Hippocampal formation (tissue), 2 donors: Measurements from ENCODE around the gene MBP.
A peak's percentile ranks its signal among the peaks of the same experiment; 100 is the strongest.

Source experiments
- DNase-seq, 2 donors: peaks; one replicate each; lab custom pipeline; 2025; lab: John Stamatoyannopoulos, UW

MBP gene

GRCh38 chr18:77133835-77134496 lies 1.4 kb upstream of the MBP start:
- DNase-seq: peak in 1 of 2 donors; percentile 51

- no peak for DNase-seq
Measured at GRCh38 chr18:77133051-77133834, 660 bp upstream of the MBP start.

DNA sequence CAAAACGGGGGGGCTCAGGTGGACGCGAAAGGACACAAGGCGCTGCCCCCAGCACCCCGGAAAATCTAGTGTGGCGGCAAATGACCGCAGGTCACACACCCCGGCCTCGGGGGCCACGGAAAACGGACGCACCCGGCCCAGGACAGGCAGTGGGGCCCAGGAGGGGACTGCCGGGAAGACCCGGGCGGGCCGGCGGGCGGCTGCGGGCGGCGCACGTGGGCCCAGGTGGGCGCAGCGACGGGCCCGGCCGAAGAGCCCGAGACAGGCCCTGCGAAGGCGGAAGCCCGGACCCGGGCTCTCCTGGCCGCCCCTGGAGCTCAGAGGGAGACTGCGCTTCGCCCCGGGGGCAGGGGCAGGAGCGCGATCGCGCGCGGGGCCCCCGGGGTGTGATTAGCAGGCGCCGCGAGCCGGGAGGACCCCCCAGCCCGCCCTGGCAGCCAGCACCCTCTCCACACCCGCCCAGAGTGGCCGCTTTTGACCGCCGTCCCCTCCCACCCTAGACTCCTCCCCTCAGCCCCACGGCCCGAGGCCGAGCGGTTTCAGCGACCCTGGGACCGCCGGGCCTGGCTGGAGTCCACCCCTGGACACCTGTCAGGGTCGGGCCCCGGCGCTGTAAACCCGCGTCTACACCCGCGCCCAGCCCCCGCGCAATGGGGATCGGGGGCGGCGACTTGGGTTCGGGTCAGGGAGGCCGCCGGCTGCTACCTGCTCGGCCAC lies 773 bp downstream of the MBP start:
- no peak for DNase-seq

DNA sequence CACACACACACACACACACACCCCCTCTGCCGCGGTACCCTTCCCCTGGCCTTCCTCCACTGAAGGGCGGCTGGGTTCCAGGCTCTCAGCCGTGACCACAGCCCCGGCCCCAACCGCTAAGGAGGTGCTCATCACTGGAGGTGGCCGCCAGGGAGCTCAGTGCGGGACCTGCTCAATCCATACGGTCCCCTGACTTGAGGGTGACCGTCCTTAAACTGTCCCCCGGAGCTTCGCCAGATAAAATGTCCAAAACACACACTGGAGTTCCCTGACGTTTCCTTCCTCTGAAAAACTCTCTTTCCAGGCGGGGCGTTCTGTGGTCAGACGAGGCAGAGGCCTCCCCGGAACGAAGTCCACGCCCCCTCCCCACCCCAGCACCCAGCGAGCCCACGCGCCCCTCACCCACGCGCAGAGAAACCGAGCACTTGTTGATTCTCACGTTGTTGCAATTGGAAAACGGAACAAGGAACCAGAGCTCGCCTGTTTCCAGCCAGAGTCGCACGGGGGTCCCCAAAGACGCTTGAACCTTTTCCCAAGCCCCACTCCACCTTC lies 1.4 kb downstream of the MBP start:
- no peak for DNase-seq

- no peak for DNase-seq
Measured at GRCh38 chr18:77130229-77131099, 2.1 kb downstream of the MBP start.

DNA sequence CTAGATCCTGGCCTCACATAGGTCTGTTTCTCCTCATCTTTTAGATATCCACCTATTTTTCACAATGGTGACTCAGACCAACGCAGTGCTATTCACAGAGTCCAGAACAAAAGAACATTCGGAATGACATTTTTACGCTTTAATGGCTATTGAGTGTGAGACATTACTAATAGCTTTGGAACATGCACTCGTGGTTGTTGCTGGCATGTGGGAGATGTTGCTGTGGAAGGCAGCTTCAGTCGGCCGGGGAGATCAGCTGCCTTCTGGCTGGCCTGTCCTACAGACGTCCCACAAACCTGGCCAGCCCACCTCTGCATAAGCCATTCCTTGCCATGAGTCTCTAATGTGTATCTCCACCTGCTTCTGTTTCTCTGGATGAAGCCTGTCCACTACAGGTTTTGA lies 3.4 kb downstream of the MBP start:
- DNase-seq: no peak

- peak in 1 of 2 donors; percentile 39 for DNase-seq
Measured at GRCh38 chr18:77127769-77128671, 4.6 kb downstream of the MBP start.

- DNase-seq: no peak
Measured at GRCh38 chr18:77124452-77124922, 8.1 kb downstream of the MBP start.

GRCh38 chr18:77123320-77124231 lies 9.0 kb downstream of the MBP start:
- no peak for DNase-seq

DNA sequence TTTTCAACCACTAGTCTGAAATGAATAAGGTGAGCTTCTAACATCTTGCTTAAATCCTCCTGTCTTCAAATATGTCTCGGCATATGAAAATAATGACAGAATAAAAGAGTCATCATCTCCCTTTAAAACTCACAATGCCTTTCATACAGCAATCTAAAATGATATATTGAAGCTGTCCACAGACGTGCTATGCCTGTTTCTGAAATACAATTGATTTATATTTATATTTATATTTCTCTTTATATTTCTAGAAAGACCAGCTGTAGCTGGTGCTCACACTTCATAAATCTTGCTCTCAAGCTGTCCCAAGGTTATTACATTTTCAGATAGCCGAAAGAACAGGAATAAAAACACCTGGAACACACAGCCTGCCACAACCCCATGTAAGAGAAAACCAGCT lies 11.1 kb downstream of the MBP start:
- DNase-seq: no peak

DNA sequence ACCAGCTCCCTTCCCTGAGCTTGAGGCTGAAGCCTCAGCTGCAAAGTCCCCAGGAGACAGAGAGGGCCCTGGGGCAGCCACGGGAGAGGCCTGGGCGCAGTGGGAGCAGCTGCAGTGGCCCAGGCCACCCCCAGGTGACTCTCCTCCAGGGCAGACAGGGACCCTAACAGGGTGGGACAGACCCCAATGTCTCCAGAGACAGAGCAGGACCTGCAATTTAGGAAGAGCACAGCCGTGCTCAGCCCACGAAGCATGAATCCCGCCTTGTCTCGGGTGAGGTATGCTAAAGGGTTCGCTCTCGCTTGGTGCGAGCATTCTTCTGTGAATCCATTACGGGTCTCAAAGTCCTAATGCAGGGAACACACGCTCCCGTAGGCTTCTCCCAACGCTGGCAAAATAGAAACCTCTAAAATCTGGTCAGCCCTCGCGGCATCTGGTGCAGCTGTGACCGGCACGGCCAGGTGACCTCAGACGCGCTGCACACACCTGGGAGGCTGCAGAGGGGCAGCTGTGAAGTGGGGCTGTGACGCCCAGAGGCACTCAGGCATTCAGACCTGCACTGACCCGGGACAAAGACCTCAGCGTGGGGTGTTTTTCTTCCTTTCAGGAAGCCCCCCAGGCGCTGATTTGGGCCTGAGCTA lies 12.6 kb downstream of the MBP start:
- no peak for DNase-seq

- no peak for DNase-seq
Measured at GRCh38 chr18:77119101-77119850, 13.3 kb downstream of the MBP start.

- no peak for DNase-seq
Measured at GRCh38 chr18:77118256-77119090, 14.1 kb downstream of the MBP start.

- DNase-seq: no peak
Measured at GRCh38 chr18:77116201-77117080, 16.1 kb downstream of the MBP start.

DNA sequence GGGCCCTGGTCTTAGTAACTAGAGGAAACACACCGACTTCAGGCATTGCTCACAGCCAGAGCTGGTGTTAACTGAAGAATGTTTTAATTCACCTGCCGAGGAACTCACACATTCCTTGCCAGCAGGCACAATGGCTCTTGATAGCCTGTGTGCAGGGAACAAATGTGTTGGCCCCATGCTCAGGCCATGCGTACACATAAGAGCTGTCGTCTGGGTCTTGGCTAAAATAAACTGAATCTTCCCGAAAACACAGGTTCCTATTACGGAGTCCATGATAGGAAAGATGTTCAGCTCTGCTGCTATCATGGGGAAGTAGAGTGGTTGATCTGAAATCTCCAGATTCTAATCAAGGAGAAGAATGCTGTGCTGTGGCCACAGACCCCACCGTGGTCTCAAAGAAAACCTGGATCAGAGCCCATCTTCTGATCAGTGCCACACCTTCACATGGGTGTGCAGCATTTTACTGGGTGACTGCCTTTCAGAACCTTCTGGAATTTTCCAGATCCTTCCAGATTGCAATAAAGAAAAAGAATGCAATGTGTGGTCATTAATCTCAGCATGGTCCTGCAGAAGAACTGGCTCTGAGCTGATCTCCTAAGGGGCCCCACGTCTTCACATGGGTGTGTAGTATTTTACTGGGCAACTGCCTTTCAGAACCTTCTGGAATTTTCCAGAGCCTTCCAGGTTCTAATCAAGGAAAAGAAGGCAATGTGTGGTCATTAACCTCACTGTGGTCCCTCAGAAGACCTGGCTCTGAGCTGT lies 17.2 kb downstream of the MBP start:
- DNase-seq: no peak
